ENCODE data around the gene PEX11G. TPM values are rescaled to one million over a fixed set of nuclear protein-coding genes. Genes with fewer than 3 reads are reported as not detected.

PEX11G gene
- total and polyA plus RNA-seq, 2 of the 8 experiments (the other 6 are each of a cell fraction or from before 2014, with no cell fraction given): 2.1 to 4.3 TPM

GRCh38 chr19:7522072-7522922 is 33.5 kb upstream of the PEX11G start, which contains the start of gene MCOLN1:
Gene MCOLN1, plus strand, starts transcription at chr19:7522624. Its CDS starts 127 bp downstream, at chr19:7522751.
- WGBS, 2 experiments (ENCODE audit: extremely low coverage in 1 of 2, insufficient coverage in 1 of 2, insufficient read length in 1 of 2, insufficient replicate concordance in 2 of 2, low coverage in 1 of 2, low lambda C conversion rate in 2 of 2, missing lambda C conversion rate in 1 of 2): 3% methylated on average over 47 of the region's 65 CpGs; no CpG with 5 or more reads in 1 of the 2 experiments
- Histone ChIP-seq H3K27me3 (replicated peaks in 1 of 4; ENCODE audit: control insufficient read depth in 3 of 4, extremely low read depth in 1 of 4, insufficient read depth in 3 of 4, low read length in 3 of 4) (no peaks in the 10 kb centered on the region), H3K23ac (ENCODE audit: insufficient read length) (no peak within 1 kb of the TSS), H3K4ac (replicated peaks; ENCODE audit: insufficient read length, low read depth, low read length) (peak within 1 kb of the TSS; percentile 10), H2AFZ (ENCODE audit: low read length) (no peak within 1 kb of the TSS), H4K5ac (ENCODE audit: insufficient read length, low read depth, low read length) (peak within 1 kb of the TSS; percentile 53), H3K56ac (replicated peaks; ENCODE audit: insufficient read length, low read depth, low read length) (no peak within 1 kb of the TSS), H2AK5ac (ENCODE audit: low read depth, low read length) (no peak within 1 kb of the TSS), H4K8ac (ENCODE audit: extremely low read depth, insufficient read depth, low read length) (peak within 1 kb of the TSS; percentile 29; the same call in 1 of the 2 replicates), H3K23me2 (ENCODE audit: low read depth, low read length) (peaks cover 10% of the 10 kb centered on the region; the same call in 1 of the 2 replicates), H3K79me2 (ENCODE audit: control insufficient read depth in 1 of 2, insufficient read depth in 2 of 2, low read length in 2 of 2) (peaks cover 0 to 2% of the 10 kb centered on the region in 2 experiments; a peak in 1 of 4 replicates), H3K36me3 (ENCODE audit: control insufficient read depth in 2 of 4, insufficient read depth in 4 of 4, low read length in 3 of 4) (peaks cover 0 to 7% (median 3%) of the 10 kb centered on the region in 4 experiments; a peak in 1 of 8 replicates), H3K4me2 (ENCODE audit: insufficient read depth in 1 of 2, low read depth in 2 of 2, low read length in 2 of 2) (peak within 1 kb of the TSS; percentile 85 to 94), H3K27ac (ENCODE audit: low read depth, low read length) (no peak within 1 kb of the TSS), H4K20me1 (replicated peaks in 1 of 2; ENCODE audit: control insufficient read depth in 1 of 2, insufficient read depth in 2 of 2, low read length in 2 of 2) (peaks cover 0 to 2% of the 10 kb centered on the region in 2 experiments), H3K4me3 (ENCODE audit: extremely low read depth in 1 of 4, insufficient read depth in 2 of 4, low read depth in 3 of 4, low read length in 4 of 4) (peak within 1 kb of the TSS; percentile 48 to 79 (median 72)), H3K4me1 (replicated peaks in 1 of 4; ENCODE audit: control insufficient read depth in 3 of 4, insufficient read depth in 4 of 4, low read length in 3 of 4) (peaks cover 0 to 5% (median 1%) of the 10 kb centered on the region in 4 experiments; a peak in 1 of 7 replicates), H2BK5ac (ENCODE audit: low read depth, low read length) (peak within 1 kb of the TSS; percentile 54; the same call in 1 of the 2 replicates), H2BK20ac (ENCODE audit: low read length) (no peak within 1 kb of the TSS), H3K9me3 (ENCODE audit: insufficient read depth in 2 of 2, low read depth in 1 of 2, low read length in 1 of 2) (no peaks in the 10 kb centered on the region), H2BK15ac (ENCODE audit: low read length) (no peak within 1 kb of the TSS), H3K79me1 (ENCODE audit: low read depth, low read length) (peaks cover 5% of the 10 kb centered on the region; the same call in 1 of the 2 replicates), H2BK120ac (replicated peaks; ENCODE audit: low read depth, low read length) (peak within 1 kb of the TSS; percentile 82), H3K14ac (ENCODE audit: insufficient read length) (no peak within 1 kb of the TSS), H3K9ac (replicated peaks in 1 of 4; ENCODE audit: extremely low read depth in 1 of 4, low read depth in 3 of 4, low read length in 3 of 4) (peak within 1 kb of the TSS in 3 of 4 experiments; percentile 25 to 80 (median 44); a peak in 5 of 7 replicates), H3K18ac (ENCODE audit: extremely low read depth, low read length) (peak within 1 kb of the TSS; percentile 64), H4K91ac (replicated peaks; ENCODE audit: insufficient read length, low read length) (peak within 1 kb of the TSS; percentile 75), H2BK12ac (ENCODE audit: low read depth, low read length) (no peak within 1 kb of the TSS; the same call in 1 of the 2 replicates)
- FAIRE-seq (peak; percentile 52), DNase-seq (ENCODE audit: low read depth in 1 of 2, low spot score in 2 of 2) (peak in 1 of 2 experiments; percentile 99)
- ChIA-PET POLR2A (ENCODE audit: partially characterized antibody) (interaction anchor here (0.5 to 7.0 kb wide), 13 partner anchors 10 to 1852 kb away, joined by 3 to 80 read pairs (median 3); partner anchors contain the start of genes PET100, PNPLA6, STXBP2 and XAB2), CTCF (ENCODE audit: partially characterized antibody) (interaction anchor here (0.8 to 2.8 kb wide), 10 partner anchors 9 to 339 kb away, joined by 3 to 11 read pairs (median 6); partner anchors contain the start of gene PNPLA6)
- TF ChIP-seq, protein P1, sequence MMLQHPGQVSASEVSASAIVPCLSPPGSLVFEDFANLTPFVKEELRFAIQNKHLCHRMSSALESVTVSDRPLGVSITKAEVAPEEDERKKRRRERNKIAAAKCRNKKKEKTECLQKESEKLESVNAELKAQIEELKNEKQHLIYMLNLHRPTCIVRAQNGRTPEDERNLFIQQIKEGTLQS (IDR thresholded peaks at IDR 0.05; ENCODE audit: insufficient read depth, low read depth, low read length): peak; percentile 100
- TF ChIP-seq SIRT6 (IDR thresholded peaks at IDR 0.05; ENCODE audit: low read length) (no peak), SUZ12 (IDR thresholded peaks at IDR 0.05; ENCODE audit: low read length) (no peak), RBBP5 (IDR thresholded peaks at IDR 0.05; ENCODE audit: borderline replicate concordance, low read depth, low read length) (no peak), CTBP2 (IDR thresholded peaks at IDR 0.05; ENCODE audit: borderline replicate concordance, insufficient read depth, insufficient read length, low read length) (no peak), TEAD4 (IDR thresholded peaks at IDR 0.05; ENCODE audit: low read depth, low read length) (no peak; the same call in 1 of the 2 replicates), MAFK (IDR thresholded peaks at IDR 0.05; ENCODE audit: low read depth, low read length) (no peak), E2F6 (IDR thresholded peaks at IDR 0.05) (peak; percentile 68), KDM1A (IDR thresholded peaks at IDR 0.05; ENCODE audit: borderline replicate concordance, low read length) (no peak)
